ENCODE data around the gene ZNRD2.

ZNRD2 gene

GRCh38 chr11:65599955-65600246, 29.6 kb downstream of the ZNRD2 start:
- no peak for ATAC-seq
- TF ChIP-seq ZNF70 (CRISPR knock-in tag; IDR thresholded peaks at IDR 0.05), result no peak
- TF ChIP-seq ZFP30 (CRISPR knock-in tag; IDR thresholded peaks at IDR 0.05), result no peak
- TF ChIP-seq ZNF565 (CRISPR knock-in tag; conservative IDR thresholded peaks at IDR 0.05; ENCODE audit: low read depth), result no peak

GRCh38 chr11:65604258-65604657, 34.0 kb downstream of the ZNRD2 start:
- no peak for ATAC-seq
- TF ChIP-seq TOX (CRISPR knock-in tag; IDR thresholded peaks at IDR 0.05; ENCODE audit: borderline replicate concordance), result no peak
- TF ChIP-seq RARB (CRISPR knock-in tag; IDR thresholded peaks at IDR 0.05), result no peak
- TF ChIP-seq ZNF70 (CRISPR knock-in tag; IDR thresholded peaks at IDR 0.05), result no peak

- TF ChIP-seq CREB5 (CRISPR knock-in tag; IDR thresholded peaks at IDR 0.05; ENCODE audit: low read depth), result no peak
- no peak for TF ChIP-seq ZFP30 (CRISPR knock-in tag; IDR thresholded peaks at IDR 0.05)
- no peak for TF ChIP-seq OSR1 (CRISPR knock-in tag; IDR thresholded peaks at IDR 0.05)
- TF ChIP-seq ARNTL (CRISPR knock-in tag; IDR thresholded peaks at IDR 0.05; ENCODE audit: borderline replicate concordance, low read depth), result no peak
- TF ChIP-seq ESRRG (CRISPR knock-in tag; IDR thresholded peaks at IDR 0.05), result no peak
- no peak for TF ChIP-seq POU6F1 (CRISPR knock-in tag; IDR thresholded peaks at IDR 0.05; ENCODE audit: borderline replicate concordance, low read depth)
- no peak for TF ChIP-seq ZFP3 (CRISPR knock-in tag; IDR thresholded peaks at IDR 0.05)
- TF ChIP-seq ZNF70 (CRISPR knock-in tag; IDR thresholded peaks at IDR 0.05), result no peak
- no peak for TF ChIP-seq RARB (CRISPR knock-in tag; IDR thresholded peaks at IDR 0.05)
- TF ChIP-seq ZNF565 (CRISPR knock-in tag; conservative IDR thresholded peaks at IDR 0.05; ENCODE audit: low read depth), result no peak
- TF ChIP-seq ZC3H10 (CRISPR knock-in tag; IDR thresholded peaks at IDR 0.05), result no peak
- TF ChIP-seq PPARA (CRISPR knock-in tag; IDR thresholded peaks at IDR 0.05; ENCODE audit: borderline replicate concordance), result no peak
- TF ChIP-seq TCF4 (CRISPR knock-in tag; IDR thresholded peaks at IDR 0.05; ENCODE audit: borderline replicate concordance), result no peak
- TF ChIP-seq TOX (CRISPR knock-in tag; IDR thresholded peaks at IDR 0.05; ENCODE audit: borderline replicate concordance), result no peak
- TF ChIP-seq ISL1 (CRISPR knock-in tag; IDR thresholded peaks at IDR 0.05), result no peak
- ATAC-seq, result peak; percentile 99
Measured at GRCh38 chr11:65606876-65607613, 36.8 kb downstream of the ZNRD2 start.

GRCh38 chr11:65607614-65608426, 37.5 kb downstream of the ZNRD2 start:
- TF ChIP-seq TOX (CRISPR knock-in tag; IDR thresholded peaks at IDR 0.05; ENCODE audit: borderline replicate concordance), result no peak
- no peak for TF ChIP-seq OSR1 (CRISPR knock-in tag; IDR thresholded peaks at IDR 0.05)
- TF ChIP-seq RARB (CRISPR knock-in tag; IDR thresholded peaks at IDR 0.05), result no peak
- TF ChIP-seq CSDC2 (CRISPR knock-in tag; IDR thresholded peaks at IDR 0.05), result no peak
- TF ChIP-seq CREB5 (CRISPR knock-in tag; IDR thresholded peaks at IDR 0.05; ENCODE audit: low read depth), result no peak
- no peak for TF ChIP-seq ESRRG (CRISPR knock-in tag; IDR thresholded peaks at IDR 0.05)
- no peak for TF ChIP-seq ZFP3 (CRISPR knock-in tag; IDR thresholded peaks at IDR 0.05)
- TF ChIP-seq PATZ1 (CRISPR knock-in tag; IDR thresholded peaks at IDR 0.05; ENCODE audit: borderline replicate concordance), result no peak
- TF ChIP-seq TCF4 (CRISPR knock-in tag; IDR thresholded peaks at IDR 0.05; ENCODE audit: borderline replicate concordance), result no peak
- TF ChIP-seq ZFP30 (CRISPR knock-in tag; IDR thresholded peaks at IDR 0.05), result no peak
- TF ChIP-seq ISL1 (CRISPR knock-in tag; IDR thresholded peaks at IDR 0.05), result no peak
- TF ChIP-seq ZC3H10 (CRISPR knock-in tag; IDR thresholded peaks at IDR 0.05), result no peak
- TF ChIP-seq BACH2 (CRISPR knock-in tag; IDR thresholded peaks at IDR 0.05; ENCODE audit: borderline replicate concordance), result no peak
- no peak for TF ChIP-seq ZNF8 (CRISPR knock-in tag; IDR thresholded peaks at IDR 0.05)
- TF ChIP-seq SNAI2 (CRISPR knock-in tag; IDR thresholded peaks at IDR 0.05), result no peak
- no peak for TF ChIP-seq TSHZ2 (CRISPR knock-in tag; IDR thresholded peaks at IDR 0.05)
- TF ChIP-seq ZNF70 (CRISPR knock-in tag; IDR thresholded peaks at IDR 0.05), result no peak
- no peak for TF ChIP-seq PPARA (CRISPR knock-in tag; IDR thresholded peaks at IDR 0.05; ENCODE audit: borderline replicate concordance)
- no peak for TF ChIP-seq GLIS3 (CRISPR knock-in tag; IDR thresholded peaks at IDR 0.05)

More at GRCh38 chr11:65607614-65608426, 37.5 kb downstream of the ZNRD2 start:
- ATAC-seq, result no peak; the same call in 1 of the 3 replicates
